Measurements from ENCODE around the gene C12orf75. TPM values are rescaled to one million over a fixed set of nuclear protein-coding genes. Genes with fewer than 3 reads are reported as not detected.
A peak's percentile ranks its signal among the peaks of the same experiment; 100 is the strongest.
"Not testable (repeated sequence)": the region's sequence is repeated elsewhere in the genome, so short reads cannot be mapped to it uniquely, and the experiment has no call there.

The C12orf75 gene
- total RNA-seq, 1 donor from 2014 or later = 254 TPM

DNA sequence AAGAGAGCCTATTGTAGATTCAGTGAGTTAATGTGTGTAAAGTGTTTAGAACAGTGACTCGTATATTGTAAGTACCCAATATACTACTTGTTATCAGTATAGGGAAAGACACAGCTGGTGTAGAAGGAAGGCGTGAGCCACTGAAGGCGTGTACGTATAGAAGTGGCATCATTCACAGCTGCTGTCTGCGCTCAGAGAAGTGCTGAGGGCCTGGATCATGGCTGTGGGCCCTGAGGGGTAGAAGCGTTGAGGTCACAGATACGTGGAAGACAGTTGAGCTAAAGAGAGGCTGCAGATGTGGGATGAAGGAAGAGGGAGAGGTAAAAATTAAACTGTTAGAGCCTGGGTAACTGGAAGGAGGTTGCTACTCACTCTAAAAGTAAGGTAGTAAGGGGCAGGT is 5.9 kb downstream of the C12orf75 start:
- DNase-seq (ENCODE audit: low spot score) = no peak

DNA sequence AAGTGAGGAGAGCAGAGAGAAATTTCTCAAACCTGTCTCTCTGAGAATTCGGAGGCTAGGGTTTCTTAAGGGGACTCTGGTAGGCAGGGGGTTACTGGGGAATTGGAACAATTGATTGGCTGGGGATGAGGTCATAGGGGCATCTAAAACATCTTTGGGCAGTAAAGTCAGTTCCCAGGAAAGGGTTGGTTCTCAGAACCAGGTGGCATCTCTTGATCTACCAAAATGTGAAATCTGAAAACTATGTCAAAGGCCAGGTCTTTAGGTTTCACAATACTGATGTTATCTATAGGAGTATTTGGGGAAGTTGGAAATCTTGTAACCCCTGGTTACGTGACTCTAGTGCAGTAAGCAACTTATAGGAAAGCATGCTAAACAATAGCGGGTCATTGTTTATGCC is 6.9 kb downstream of the C12orf75 start:
- DNase-seq (ENCODE audit: low spot score) = no peak

DNA sequence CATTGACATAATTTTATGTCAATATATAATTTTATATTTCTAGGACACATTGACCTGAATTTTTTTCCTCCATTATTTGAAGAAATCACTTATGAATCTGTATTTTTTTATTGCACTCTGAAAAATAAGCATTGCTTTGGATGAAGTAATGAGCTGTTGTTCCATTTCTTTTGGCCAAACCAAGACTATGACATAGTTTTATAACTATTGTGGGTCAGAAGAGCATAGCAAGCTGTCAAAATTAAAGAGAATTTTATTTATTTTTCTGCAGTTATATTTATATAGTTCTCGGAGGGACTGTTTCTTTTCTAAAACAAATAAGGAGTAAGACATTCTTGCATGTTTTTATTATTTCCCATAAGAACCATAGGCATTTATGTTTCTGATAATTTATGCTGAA is 8.5 kb downstream of the C12orf75 start:
- no peak for DNase-seq (ENCODE audit: low spot score)

DNA sequence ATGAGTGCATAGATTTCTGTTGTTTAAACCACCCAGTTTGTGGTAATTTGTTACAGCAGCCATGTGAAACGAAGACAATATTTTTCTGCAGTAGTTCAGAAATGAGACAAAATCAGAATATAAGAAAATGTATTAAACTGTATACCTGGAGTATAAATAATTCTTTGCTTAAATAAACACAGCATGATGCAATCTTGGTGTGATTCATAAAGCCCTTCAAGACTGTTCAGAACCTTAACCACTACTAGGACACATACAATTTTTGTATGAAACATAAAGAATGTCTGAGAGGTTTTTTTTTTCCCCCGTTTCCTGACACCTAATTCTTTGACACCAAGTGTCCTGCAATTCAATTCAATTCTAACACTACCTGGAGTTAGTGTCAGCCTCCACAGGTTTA is 10.5 kb downstream of the C12orf75 start:
- DNase-seq (ENCODE audit: low spot score) = no peak

DNA sequence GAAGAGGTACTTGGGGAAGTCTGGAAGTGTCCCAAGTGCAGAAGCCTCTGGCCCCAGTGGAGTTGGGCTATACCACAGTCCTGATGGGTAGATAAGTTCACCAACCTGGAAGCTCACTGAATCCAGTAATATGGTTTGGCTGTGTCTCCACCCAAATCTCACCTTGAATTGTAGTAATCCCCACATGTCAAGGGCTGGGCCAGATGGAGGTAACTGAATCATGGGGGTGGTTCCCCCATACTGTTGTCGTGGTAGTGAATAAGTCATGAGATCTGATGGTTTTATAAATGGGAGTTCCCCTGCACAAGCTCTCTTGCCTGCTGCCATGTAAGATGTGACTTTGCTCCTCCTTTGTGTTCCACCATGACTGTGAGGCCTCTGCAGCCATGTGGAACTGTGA is 11.1 kb downstream of the C12orf75 start:
- DNase-seq (ENCODE audit: low spot score) = not testable (repeated sequence)

DNA sequence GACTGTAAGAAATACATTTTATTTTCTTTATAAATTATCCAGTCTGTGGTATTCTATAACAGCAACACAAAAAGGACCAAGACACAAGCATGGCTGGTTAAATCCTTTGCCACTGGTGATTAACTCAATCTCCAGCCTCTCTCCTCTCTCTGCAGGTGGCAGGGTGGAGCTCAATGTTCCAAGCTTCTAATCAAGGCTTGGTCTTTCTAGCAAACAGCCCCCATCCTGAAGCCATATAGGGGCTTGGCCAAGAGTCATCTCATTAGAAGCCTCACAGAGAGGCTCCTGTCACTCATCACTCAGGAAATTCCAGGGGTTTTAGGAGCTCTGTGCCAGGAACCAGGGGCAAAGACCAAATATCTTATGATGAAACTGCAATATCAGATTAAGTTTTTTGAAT is 12.0 kb downstream of the C12orf75 start:
- DNase-seq (ENCODE audit: low spot score) = no peak

DNA sequence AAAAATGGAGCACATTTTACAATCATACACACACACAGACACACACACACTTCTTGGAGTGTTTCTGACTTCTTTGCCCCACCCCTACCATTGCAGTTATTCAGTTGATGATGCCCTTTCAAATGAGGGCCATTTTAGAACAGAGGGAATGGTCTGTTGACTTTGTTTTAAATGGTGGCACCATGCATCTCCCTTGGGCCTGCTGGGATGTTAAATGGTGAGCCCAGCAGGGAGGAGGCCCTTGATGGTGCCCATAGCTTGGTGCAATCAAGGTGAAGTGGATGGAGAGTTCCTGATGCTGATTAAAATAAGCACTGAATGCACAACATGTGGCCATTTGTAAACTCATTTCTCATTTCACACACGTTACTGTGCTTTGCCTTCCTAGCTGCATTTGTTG is 13.3 kb downstream of the C12orf75 start:
- no peak for DNase-seq (ENCODE audit: low spot score)

DNA sequence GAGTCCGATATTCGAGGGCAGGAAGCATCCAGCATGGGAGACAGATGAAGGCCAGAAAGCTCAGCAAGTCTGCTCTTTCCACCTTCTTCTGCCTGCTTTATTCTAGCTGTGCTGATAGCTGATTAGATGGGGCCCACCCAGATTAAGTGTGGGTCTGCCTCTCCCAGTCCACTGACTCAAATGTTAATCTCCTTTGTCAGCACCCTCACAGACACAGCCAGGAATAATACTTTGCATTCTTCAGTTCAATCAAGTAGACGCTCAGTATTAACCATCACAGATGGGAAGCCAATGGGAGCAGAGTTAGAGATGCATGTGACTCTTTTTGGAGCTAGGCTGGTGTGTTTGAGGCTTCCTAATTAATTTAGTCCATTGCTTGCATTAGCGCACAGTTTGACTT is 17.0 kb downstream of the C12orf75 start:
- no peak for DNase-seq (ENCODE audit: low spot score)

DNA sequence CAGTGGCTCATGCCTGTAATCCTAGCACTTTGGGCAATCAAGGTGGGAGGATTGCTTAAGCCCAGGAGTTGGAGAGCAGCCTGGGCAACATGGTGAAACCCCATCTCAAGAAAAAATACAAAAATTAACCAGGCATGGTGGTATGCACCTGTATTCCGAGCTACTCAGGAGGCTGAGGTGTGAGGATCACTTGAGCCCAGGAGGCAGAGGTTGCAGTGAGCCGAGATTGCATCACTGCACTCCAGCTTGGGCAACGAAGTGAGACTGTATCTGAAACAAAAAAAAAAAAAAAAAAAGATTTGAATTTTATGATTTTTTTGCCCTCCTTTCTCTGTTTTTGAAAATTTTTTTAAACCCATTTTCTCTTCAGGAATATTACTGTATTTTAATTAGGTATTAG is 17.7 kb downstream of the C12orf75 start:
- no peak for DNase-seq (ENCODE audit: low spot score)

DNA sequence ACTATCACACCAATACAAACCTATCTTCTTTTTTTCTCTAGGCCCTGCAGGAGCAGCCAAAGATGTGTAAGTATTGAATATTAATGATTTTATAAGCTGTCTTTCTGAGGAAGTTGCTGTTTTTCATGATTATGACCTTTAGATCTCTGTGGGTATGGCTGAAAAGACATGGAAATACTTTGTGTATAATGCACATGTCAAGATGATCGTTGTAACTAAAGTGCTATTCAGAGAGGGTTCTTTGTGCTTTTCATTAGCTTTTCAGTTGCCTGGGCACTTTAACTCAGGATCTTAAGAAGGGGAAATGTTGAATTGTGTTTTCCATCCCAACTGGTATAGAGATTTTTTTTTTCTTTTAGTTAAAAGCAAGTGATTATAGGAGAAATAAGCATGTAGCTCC is 18.1 kb downstream of the C12orf75 start:
- DNase-seq (ENCODE audit: low spot score) = no peak

DNA sequence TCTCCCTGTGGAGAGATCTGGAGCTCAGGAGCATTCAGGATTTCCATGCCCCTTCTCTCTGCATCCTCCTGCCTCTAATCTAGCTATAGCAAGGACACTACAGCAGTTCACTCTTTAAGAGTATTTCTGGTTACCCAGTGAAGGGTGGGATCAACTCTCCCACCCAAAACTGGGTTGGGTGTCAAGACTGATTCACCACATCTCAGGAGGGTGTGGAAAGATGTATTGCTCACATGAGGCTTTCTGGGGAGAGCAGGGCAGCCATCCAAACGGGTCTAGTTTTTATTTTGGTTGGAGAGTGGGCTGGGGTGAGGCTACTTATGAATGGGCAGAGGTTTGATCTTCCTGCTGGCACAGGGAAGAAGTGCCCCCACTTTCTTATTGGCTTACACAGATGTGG is 18.6 kb downstream of the C12orf75 start:
- no peak for DNase-seq (ENCODE audit: low spot score)

DNA sequence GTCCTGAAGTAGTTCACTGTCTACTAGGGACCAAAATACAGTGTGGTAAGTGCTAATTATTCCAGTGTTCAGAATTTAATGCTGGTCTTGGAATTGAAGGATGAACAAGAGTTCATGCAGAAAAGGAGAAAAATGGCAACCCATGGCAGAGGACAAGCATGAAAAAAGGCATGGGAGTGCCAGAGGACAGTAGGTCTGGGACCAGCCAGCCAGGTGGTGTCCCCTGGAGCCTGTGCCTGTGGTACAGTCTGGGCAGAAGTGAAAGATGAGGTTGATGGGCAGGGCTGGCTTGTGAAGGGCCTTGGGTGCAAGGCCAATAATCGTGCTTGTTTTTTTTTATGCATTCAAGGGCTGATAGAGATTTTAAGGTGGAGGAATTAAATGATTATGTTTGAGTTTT is 21.0 kb downstream of the C12orf75 start:
- no peak for DNase-seq (ENCODE audit: low spot score)

DNA sequence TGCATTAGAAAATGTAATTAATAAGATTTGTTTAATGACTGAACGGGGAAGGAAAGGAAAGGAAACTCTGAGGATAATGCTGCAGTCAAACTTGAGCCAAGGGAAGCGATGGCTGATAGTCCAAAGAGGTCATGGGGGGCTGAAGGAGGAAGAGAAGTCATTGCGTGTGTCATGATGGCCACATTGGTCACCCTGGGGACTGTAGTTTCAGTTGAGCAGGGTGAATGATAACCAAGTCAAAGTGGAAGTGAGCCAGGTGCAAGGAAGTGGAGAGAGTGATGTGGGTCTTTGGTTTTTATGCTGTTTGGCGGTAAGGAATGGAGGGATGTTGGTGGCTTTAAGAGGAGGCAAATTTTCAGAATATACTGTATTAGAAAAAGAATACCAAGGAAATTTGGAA is 21.6 kb downstream of the C12orf75 start:
- DNase-seq (ENCODE audit: low spot score) = no peak

DNA sequence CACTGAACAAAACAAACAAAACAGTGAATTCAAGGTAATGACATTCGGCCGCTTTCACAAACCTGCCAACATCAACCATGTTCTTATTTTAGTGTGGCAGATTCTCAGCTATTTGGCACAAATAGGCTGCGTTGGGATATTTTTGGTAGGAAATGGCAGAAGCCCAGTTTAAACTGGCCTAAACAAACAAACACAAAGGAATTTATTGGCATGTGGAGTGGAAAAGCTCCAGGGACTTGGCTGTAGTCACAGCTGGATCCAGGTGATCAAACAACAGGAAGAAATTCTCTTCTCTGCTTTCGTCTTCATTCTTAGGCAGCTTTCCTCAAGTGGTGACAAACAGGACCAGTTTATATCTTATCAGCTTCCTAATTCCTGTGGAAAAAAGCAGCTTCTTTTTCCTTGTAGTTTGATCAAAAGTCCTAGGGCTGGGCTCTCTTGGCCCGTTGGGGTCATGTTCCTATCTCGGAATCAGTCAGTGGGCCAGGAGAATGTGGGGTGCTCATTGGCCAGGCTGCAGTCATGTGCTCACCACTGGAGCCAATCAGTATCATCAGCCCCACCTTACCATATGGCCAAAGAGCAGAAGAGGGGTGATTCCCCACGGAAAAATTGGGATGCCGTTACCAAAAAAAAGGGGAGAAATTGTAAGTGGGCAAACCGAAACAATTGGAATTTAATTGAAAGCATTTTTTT is 22.6 kb downstream of the C12orf75 start:
- DNase-seq (ENCODE audit: low spot score) = peak; percentile 23

DNA sequence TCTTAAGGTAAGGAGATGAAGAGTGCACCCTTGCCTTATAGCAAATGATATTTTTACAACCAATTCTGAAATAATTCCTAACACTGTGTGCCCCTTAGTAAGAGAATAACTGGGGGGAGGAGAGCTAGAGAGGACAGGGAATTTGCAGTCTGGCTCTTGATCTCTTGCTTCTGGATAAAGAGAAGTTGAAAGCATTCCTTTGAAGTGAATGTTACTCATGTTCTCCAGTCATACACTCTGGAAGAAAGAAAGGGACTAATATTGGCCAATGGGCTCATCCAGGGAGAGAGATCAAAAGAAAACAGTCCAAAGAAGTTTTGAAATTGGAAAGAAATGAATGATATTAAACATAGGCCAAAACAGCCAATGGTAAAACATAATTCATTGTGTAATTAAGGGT is 25.3 kb downstream of the C12orf75 start:
- DNase-seq (ENCODE audit: low spot score) = no peak

DNA sequence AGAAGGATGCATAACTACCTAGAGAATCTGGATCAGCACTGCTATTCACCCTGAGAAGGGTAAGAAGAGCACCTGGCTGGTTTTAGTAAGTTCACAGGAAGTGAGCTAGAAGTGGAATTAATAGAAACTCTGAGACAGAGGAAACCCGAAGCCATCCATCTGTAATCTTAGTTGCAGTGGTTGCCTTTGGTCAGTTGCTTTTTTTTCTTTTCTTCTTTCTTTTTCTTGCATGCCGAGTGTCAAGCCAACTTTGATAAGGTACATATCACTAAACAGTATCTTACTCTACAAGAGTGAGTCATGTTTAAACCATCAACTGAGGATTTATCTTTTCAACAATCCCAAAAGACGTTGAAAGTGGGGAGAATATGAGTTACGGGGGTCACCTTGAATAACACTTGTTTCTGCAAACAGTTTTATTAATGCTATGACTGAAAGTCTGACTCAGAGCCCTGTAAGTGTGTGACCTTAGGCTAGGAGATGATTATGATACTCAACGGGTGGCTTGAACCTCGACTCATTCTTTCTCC is 26.7 kb downstream of the C12orf75 start:
- DNase-seq (ENCODE audit: low spot score) = no peak

DNA sequence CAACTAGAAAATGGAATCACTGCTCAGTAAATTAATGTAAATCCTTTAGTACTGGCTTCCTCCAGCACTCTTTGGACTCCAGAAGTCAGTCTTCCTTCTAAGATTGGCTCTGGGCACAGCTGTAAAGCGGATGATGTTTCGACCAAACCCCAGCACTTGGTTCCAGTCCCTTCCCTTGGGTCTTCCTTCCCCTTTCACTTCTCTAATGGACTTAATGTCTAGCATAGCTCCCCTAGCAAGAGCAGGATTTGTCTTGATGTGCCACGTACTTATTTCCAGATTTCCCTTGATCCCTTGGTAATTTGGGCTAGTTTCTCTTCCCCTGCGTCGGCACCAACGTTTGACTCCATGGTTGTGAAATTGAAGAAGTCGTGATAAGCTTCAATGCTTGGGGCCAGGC is 28.3 kb downstream of the C12orf75 start:
- DNase-seq (ENCODE audit: low spot score) = no peak

DNA sequence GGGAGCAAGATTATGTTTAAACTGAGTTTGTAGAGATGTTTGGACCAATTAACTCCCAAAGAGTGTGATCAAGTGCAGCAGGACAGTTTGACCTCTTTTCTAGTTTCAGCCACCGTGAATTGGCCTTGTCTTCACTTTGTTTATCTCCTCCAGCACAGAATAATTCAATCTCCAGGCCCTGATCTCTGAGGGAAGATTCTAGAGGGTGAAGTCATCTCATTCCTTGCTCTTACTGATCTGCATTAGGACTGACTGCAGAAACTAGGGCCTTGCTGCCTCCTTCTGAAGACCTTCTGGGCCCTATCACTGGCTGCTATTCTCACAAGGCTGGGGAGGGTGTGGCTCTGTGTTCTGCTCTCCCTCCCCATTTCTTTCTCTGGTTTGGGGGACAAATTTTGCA is 29.4 kb downstream of the C12orf75 start:
- no peak for DNase-seq (ENCODE audit: low spot score)

DNA sequence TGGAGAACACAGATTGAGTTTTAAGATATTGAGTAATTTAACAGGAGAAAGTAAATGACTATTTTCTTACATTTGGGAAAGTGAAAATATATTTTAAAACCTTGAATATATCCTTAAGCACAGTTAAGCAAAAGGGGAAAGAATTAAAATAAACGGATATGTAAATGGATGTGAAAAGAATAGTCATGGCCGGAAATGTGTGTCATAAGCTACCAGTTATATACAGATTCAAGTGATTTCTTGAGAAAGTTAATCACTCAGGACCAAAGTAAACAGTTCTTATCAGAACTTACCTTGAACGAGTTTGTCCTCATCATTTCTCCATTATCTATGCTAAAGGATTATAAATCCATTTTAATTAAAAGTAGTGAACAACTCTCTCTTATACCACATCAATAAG is 33.4 kb downstream of the C12orf75 start:
- no peak for DNase-seq (ENCODE audit: low spot score)

DNA sequence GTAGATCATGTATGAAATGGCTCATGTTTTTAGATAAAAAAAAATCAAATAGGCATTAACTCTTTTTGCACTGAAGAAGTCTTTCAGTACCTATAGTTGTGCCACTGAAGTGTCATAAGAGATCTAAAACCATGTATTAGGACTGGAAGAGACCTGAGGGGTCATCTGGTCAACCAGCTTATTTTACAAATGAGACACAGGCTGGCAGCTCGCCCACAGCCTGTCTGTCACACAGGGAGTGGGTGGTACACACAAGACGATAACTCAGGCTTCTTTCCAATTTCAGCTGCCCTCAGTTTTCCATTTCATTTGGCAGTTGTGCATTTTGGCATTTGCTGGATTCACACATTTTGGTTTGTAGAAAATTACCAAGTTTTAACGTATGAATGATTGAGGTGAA is 34.7 kb downstream of the C12orf75 start:
- DNase-seq (ENCODE audit: low spot score) = no peak

DNA sequence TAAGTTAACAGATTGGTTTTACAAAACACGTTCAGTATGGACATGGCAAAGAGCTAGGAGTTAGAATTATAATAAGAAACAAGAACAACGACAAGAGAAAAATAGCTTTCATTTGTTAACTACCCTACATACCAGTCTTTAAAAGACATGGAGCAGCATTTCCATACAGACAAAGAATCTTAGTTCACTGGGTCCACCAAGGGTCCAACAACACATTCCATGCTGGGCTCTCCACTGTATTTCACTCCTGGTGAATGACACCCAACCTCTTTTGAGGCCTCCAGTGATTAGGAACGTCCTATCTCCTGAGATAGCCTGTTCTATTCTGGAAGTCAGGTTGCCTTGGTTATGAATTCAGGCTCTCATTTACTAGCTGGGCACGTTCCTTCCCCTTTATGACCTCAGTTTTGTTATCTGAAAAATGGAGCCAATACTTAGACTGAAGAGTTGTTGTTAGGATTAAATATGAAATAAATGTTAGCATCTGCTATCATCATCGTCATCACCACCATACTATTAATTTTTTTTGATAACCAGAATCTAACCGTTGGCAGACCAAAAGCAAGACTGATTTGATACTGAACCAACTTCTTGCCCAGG is 37.7 kb downstream of the C12orf75 start:
- DNase-seq (ENCODE audit: low spot score) = no peak

DNA sequence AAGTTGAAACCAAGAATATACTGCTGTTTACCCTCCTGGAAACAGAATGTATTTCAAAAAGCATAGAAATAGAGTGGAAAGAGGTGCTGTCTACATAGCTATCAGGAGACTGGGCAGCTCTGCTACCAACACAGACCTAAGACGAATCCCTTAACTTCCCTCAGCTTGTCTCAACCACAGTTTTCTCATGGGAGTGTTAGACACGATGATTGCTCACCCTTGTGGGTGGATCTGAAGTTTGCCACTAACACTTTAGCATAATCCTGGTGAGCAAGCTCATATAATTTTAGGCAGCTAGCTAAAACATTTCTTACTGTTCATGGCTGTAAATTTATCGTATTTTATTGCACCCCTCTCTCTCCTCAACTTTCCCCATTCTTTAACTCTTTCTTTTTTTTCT is 38.5 kb downstream of the C12orf75 start:
- no peak for DNase-seq (ENCODE audit: low spot score)

DNA sequence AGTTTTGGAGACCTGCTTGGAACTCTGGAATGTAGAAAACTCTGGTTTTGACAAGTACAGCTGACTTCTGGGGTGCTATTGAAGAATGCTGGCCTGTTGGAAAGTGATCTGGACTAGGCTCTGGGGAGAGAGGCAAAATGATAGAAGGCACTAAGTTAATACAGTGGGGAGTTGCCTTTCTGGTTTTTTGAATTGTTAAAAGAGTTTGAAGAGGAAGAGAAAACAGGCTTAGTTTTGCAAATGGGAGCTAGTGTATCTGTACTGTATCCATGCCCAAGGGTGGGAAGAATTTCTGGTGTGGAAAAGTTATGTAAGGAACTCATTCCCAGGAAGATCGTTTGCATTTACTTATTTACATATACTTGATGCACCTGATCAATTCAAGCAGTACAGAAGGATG is 43.8 kb downstream of the C12orf75 start:
- no peak for DNase-seq (ENCODE audit: low spot score)

DNA sequence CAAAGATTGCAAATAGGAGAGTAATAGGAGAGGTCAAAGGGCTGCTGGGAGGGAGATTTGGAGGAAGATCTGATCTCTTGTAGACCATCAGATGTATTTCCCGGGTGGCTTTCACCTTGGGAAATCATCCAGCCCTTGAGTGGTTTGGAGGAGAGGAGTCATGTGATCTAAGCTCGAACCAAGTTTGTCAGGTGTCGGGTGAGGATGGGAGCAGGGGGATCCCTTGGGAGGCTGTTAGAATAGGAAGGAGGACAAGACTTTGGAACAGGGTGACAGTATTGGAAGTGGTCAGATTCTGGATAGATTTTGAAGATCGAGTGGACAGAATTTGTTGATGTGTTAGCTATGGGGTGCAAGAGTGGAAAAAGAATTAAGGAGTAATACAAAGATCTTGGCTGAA is 46.6 kb downstream of the C12orf75 start:
- no peak for DNase-seq (ENCODE audit: low spot score)

Data from mucosa of gallbladder (tissue), 1 donor.